ENCODE measurements around the gene ESPN.

The ESPN gene

DNA sequence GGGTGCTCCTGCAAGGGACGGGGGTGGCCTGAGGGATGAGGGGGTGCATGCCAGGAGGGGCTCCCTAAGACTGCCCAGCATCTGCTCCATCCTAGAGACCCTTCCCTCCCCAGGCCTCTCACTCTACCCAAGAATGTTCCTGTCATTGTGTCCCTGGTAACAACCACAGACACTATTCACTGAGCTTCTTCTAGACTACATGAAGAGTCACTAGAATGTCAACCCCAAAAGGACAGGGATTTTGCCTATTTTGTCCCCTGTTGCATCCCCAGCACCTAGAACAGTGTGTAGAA, 38.5 kb downstream of the ESPN start:
- no peak for DNase-seq (ENCODE audit: low read depth in 1 of 2, low spot score in 1 of 2)

DNA sequence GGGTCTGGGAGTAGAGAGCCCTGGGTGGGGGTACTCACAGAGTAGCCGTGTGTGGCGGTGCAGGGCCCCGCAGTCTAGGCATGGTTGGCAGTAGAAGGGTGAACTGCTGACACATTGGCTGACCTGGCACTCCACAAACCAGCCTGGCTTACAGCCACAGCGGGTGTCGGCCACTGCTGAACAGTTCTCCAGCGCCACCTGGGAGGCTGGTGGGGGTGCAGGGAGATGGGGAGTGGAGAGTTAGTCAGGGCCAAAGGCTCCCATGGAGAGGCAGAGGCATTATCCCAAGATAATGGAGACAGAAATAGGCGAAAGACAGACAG, 39.9 kb downstream of the ESPN start:
- no peak for DNase-seq (ENCODE audit: low read depth in 1 of 2, low spot score in 1 of 2)

DNA sequence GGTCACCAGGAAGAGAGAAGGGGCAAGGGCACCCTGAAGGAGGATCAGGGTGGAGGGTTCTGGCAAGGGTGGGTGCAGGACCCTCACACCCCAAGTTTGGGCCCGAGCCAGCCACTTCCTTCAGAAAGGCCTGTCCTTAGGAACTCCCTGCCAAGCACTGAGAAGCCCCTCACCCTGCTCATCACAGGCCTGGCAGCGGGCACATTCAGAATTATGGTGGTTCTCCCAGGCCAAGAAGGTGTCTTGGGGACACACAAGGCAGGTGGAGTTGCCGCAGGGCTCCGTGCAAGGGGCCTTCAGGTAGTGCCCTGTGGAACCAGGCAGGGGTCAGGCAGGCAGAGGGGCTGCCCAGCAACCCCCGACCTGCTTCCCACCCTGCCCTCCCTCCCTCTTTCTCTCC, 40.3 kb downstream of the ESPN start:
- no peak for DNase-seq (ENCODE audit: low read depth in 1 of 2, low spot score in 1 of 2)

DNA sequence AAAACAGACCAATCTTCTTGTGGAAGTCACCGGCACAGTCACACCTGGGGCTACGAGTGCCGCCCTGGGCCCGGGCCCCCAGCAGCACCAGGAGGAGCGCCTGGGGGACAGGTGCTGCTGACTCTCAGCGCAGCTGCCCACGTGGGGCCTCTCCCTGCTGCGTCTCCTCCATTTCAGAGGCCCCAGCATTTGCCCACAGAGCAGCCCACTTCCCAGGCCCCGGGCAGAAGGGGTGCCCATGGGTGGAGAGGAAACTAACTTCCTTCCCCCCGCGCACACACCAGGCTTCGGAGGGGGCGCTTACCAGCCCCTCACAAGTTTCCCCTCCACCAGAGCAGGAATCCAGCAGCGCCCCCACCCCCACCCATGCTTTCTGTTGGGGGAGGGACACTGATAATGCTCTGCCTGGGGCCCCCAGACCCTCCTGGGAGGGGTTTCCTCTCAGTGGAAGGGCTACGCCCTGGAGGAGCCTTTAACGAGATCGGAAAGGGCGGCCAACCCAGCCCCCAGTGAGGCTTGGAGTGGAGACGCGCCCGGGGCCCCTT, 41.0 kb downstream of the ESPN start:
- no peak for DNase-seq (ENCODE audit: low read depth in 1 of 2, low spot score in 1 of 2)

DNA sequence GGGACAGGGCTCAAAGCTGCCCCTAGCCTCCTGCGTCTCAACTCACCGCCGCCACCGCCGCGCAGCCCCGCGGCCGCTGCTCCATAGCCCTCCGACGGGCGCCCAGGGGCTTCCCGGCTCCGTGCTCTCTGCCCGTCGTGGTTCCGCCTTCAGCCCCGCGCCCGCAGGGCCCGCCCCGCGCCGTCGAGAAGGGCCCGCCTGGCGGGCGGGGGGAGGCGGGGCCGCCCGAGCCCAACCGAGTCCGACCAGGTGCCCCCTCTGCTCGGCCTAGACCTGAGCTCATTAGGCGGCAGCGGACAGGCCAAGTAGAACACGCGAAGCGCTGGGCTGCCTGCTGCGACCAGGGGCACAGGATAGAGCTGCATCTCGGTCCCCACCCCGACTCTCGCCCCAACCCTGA, 41.4 kb downstream of the ESPN start, which contains the start of gene TNFRSF25:
Gene TNFRSF25 (minus strand): TSS at position 151 of the 400 bp plus-strand sequence. CDS start 66 bp downstream, at position 85.
- DNase-seq (ENCODE audit: low read depth in 1 of 2, low spot score in 1 of 2) = peak; percentile 44 to 48

DNA sequence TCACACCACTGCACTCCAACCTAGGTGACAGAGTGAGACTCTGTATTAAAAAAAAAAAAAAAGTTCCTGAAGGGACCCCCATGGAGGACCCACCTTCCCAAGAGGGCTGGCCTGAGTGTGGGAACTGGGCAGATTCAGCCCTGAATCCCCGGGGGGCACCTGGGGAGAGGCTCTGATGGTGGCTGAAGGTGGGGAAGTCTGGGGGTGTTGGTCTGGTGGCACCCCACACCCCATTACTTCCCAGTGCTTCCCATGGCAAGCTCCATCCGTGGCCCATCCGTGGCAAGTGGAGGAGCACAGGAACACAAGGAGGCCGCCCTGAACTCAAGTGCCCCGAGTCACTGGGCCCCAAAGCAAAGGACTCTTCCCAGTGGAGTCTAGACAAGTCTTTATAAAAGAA, 42.2 kb downstream of the ESPN start:
- DNase-seq (ENCODE audit: low read depth in 1 of 2, low spot score in 1 of 2) = no peak

DNA sequence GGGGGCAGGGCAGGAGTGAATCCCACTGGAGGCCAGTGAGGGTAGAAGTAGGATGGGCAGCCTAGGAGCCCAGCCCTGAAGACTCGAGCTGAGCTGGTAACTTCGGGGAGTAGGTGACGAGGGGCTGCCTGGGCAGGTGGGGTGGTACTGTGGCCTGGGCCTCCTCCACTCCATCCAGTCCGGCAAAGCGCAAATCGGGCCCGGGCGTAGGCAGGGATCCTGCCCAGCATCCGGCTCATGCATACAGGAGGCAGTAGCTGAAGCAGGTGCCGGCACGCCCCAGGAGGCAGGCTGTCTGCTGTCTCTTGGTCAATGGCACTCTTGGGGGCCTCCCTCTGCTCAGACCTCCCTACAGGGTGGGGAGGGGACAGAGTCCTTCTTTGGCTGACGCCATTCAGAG, 42.6 kb downstream of the ESPN start:
- DNase-seq (ENCODE audit: low read depth in 1 of 2, low spot score in 1 of 2) = no peak

DNA sequence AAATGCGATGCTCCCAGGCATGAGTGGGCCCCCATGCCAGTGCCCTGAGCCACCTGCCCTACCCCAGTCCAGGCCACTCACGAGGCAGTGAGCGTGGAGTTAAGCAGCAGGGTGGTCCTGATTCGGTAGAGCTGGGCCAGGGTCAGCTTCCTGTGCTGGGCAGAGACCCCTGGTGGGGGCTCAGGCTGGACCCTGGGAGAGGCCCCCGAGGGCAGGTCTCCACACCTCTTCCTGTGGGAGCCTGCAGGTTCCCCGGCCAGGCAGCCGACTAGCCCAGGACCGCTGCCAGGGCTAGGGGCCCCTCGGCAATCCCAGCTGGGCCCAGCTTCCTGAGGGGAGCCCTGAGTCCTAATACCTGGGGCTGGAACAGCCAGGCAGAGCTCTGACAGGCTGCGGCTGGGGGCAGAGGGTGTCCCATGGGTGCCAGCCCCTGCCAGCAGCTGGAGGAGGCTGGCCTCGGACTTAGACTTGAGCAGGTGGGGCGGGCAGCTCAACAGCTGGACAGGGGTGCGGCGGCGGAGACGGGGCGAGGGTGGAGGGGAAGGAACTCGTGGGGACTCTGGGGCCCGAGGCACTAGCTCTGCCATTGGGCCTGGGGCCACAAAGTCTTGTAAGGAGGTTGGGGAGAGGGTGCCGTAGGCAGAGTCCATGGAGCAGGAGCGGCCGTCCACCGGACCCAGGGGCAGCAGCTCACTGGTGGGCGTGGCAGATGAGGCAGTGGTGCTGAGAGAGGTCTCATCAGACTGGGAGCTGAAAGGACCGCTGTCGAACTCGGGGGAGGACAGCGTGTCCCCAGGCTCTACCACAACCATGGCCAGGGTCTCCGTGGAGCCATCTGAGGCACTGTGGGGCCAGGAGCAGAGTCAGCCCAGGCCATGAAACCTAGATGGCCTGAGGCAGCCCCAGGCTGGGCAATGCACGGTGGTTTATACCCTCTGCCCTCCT, 43.4 kb downstream of the ESPN start:
- DNase-seq (ENCODE audit: low read depth in 1 of 2, low spot score in 1 of 2) = no peak

DNA sequence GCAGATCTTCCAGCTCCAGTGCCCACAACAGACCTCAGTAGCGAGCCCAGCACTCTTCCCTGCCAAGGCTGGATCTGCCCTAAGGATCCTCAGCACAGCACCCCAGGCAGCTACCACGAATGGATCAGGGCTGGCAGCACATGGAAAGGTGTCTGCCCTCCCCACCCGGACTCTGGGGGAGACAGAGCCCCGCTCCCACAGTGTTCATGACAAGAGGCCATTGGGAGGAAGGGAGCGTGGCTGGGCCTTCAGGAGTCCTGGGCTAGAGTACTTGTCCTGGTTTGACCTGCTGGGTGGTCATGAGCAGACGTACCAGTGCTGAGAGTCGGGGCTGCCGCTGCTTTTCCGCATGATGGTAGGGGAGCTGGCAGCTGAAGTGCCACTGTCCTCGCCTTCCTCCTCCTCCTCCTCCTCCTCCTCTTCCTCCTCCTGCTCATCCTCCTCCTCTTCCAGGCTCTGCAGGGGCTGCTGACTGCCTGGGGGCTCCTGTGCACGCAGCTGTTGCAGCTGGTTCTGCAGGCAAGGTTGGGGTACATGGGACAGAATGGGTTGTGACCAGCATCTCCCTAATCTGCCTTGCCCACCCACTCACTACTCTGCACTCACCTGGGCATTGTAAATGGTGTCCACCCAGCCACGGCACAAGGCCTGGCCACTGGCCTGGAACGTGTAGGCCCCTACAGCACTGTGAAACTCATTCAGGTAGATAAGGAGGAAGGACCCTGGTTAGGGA, 44.3 kb downstream of the ESPN start:
- no peak for DNase-seq (ENCODE audit: low read depth in 1 of 2, low spot score in 1 of 2)

DNA sequence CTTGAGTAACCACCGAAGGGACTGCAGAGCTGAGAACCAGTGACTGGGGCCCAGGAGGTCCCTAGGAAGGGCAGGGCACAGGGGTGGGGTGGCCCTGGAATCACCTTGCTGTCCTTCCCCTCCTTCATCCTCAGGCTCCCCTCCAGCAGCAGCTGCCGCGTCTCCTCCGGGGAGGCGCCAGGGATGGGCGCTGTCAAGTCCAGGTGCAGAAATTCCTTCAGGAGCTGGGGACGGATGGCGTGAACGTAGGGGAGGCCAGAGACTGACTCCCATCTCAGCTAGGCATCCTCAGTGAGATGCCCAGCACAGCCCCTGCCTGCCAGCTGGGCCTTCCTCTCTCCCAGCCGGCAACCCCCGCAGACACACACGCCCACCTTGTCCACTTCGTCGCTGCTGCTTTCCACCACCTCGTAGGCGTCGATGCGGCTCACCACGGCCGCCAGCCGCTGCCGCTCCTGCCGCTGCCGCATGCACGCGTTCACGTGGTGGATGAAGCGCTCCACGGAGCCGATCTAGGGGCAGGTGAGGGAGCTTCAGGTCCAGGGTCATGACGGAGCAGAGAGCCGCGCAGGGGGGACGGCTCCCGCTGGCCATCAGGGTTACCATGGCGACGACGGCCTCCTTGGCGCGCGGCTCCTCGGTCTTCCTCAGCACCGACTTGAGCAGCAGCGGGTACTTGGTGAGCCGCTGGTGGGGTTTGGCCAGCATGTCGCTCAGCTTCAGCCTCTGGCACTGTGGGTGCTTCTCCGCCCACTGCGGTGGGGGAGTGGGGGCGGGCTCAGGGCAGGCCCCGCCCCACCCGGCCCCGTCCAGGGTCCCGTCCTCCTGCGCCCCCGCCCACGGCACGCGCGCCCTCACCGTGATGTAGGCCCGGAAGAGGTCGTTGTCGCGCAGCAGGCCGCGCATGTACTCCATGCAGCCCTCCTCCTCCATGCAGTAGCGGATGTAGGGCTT, 45.8 kb downstream of the ESPN start:
- DNase-seq (ENCODE audit: low read depth in 1 of 2, low spot score in 1 of 2) = no peak

DNA sequence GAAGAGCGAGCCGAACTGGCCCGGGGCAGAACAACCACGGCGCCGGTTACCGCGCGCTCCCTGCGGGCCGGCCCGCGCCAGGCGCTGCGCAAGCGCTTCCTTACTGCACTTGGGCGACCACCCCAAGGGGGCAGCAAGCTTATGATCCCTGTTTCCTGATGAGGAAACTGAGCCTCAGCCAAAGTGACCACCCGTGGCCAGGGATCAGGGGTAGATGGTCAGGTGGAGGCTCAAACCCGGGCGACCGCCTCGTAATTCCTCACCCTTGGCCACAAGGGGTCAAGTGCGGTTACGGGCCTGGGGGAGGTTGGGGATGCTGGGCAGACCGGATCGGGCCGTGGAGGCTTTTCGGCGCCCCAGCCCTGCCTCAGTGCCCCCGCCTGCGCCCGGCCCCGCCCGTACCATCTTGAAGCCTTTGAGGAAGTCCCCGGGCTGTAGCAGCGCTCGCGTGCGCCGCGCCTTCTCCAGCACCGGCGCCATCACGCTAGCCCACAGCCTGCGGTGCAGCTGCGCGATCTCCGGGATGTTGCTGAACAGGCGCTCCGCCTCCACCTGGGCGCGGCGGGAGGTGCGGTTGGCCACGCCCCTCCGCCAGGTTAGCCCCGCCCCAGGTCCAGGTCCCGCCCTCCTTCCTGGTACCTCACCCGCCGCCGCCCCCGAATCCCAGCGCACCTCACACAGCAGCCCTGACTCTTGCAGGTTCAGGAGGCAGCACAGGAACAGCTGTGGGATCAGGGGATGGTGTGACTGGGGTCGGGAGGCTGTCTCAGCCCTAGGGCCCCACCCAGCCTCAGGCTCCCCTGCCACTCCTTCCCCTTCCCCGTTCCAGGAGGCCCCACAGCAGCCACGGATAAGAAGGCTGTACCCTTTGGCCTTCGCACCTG, 46.8 kb downstream of the ESPN start:
- no peak for DNase-seq (ENCODE audit: low read depth in 1 of 2, low spot score in 1 of 2)

DNA sequence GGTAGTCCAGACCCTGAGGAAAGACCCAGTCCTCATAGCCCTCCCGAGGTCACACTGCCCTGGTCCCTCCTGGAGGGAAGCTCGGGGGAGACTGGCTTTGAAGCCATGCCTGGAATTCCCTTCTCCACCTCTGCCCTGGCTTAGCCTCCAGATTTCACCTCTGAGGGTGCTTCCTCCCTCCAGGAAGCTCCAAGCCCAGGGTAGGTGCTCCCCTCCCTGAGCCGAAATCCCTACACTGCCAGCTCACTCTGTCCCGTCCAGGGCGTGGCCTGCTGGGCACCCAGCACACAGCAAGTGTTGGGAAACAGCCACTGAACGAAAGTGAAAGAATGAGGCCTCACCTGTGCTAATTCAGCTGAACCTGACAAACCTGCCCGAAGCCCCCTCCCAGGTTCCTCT, 47.4 kb downstream of the ESPN start:
- no peak for DNase-seq (ENCODE audit: low read depth in 1 of 2, low spot score in 1 of 2)

DNA sequence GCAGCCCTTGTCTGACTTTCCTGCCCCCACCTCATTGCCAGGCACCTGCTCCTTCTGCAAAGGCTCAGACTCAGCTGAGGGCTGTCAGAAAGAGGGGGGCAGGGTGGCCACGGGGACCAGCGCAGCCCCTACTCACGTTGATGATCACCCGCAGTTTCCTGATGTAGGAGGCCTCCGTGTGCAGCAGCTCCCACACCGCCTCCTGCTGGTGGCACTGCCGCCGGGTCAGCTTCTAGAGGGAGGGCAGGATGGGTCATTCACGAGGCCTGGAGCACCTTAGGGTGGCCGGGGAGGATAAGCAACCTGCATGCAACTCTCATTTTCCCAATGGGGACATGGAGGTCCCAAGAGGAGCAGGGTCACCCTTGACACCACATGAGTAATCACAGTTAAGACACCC, 47.8 kb downstream of the ESPN start:
- no peak for DNase-seq (ENCODE audit: low read depth in 1 of 2, low spot score in 1 of 2)

DNA sequence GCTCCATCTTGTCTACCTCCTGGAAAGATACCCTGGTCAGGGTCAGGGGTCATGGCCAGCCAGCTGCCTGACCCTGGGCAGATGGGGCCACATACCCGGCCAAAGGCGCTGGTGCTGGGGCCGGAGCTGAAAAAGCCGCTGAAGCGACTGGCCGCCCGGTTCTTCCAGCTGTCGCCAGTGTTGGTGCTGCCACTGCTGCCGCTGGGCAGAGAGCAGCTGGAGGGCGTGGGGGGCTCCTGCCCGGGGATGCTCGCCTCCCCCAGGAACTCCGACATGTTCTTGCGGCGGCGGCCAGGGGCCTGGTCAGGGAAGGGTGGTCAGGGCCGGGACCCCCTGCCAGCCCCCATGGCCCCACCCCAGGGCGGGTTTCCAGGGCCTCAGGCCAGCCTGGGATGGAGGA, 48.6 kb downstream of the ESPN start:
- DNase-seq (ENCODE audit: low read depth in 1 of 2, low spot score in 1 of 2) = no peak

DNA sequence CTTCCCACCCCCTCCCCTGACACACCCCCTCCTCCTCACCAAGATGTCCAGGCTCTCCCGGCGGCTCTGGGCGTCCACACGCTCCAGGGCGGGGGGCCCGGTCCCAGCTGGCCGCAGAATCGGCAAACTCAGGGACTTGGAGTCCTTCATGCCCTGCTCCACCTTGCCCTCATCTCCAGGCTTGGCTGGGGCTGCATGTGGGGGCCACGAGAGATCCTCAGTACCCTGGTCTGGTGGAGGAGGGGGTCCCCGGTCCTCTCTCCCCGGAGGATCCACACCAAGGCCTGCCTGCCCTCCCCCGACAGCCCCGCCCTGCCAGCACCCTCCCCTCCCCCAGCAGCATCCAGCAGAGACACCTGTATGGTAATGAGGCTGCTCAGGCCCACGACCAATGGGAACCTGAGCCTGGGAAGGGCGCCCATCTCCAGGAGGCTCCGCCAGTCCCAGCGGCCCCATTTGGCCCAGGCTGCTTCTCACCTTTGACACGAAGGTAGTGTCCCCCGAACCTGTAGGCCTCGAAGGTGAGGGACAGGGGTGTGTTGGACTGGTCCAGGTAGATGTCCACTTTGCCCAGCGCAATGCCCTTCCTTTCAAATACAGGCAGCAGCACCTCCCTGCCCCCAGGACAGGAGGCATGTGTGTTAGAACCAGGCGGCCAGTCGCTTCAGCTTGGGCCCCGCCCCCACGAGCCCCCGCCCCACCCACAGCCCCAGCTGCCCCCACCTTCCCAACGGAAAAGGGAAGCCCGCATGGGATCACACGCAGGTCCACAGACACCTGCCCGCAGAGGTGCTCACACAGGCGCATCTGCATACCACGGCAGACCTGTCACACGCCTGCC, 49.6 kb downstream of the ESPN start:
- DNase-seq (ENCODE audit: low read depth in 1 of 2, low spot score in 1 of 2) = no peak

DNA sequence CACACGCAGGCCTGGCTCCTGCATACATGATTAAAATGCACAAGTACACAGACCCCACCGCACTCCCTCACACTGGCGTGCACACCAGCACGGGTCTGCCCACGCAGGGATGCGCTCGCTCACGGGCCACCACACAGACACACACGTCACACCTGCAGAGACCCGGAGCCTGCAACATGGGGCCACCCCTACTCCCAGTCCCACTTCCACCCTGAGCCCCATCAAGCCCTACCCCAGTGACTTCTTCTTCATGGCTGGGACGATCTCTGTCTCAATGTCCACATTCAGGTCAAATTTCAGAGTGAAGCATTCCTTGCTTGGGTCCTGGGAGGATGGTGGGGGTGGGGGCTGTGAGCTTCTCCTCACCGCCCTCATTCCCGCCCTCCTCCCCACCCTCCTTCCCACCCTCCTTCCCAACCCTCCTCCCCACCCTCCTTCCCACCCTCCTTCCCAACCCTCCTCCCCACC, 50.3 kb downstream of the ESPN start:
- DNase-seq (ENCODE audit: low read depth in 1 of 2, low spot score in 1 of 2) = no peak

DNA sequence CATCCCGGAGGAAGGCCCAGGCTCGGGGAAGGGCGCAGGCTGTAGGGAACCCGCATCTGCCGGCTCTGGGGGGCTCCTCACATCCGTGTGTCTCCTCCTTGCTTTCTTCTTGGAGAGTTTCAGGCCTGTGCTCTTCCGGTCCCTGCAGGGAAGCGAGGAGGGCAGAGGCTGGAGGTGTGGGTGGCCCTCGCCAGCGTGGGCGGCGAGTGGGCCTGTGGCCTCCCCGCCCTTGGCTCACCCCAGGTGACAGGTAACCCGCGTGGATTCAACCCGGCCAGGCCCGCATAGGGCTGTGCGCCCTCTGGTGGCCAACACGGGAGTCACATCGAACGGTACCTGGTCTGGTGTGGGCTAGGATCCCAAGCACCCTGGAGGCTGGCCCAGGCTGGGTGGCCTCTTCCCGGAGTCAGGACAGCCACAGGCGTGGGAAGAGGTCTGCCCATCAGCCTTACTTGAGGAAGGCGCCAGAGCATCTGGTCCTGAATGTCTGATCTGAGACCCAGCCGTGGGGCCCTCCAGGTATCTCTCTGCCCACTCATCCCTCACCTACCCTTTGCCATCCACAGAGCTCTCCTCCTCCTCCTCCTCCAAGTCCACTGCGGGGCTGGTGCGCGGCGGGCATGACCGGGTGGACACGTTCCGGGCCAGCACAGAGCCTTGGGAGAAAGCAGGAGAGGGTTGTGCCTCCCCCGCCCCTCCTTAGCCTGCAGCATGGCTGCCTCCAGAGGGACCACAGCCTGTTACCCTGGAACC, 51.0 kb downstream of the ESPN start:
- DNase-seq (ENCODE audit: low read depth in 1 of 2, low spot score in 1 of 2) = peak; percentile 75 to 78

DNA sequence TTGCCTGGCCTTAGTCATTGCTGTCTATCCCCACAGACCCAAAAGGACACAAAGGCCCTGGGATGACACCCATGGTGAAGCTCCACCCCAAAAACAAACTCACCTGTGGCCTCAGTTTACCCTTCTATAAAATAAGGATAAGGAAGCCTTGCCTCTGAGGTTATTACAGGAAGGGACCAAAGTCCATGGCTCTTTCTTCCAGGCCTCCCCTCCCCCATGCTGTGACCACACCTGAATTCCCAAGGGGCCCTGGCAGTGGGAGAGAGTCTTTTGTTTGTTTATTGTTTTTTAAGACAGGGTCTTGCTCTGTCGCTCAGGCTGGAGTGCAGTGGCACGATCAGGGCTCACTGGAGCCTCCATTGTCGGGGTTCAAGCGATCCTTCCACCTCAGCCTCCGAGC, 51.9 kb downstream of the ESPN start:
- DNase-seq (ENCODE audit: low read depth in 1 of 2, low spot score in 1 of 2) = no peak

Measured in activated T-helper 1 cell treated with anti-CD3 and anti-CD28 coated beads, Interleukin-2, amount 50 U/mL, for 16 hours (primary cell).